HepG2 (cell line): ENCODE results near the gene STAT6. TPM values are rescaled to one million over a fixed set of nuclear protein-coding genes. Genes with fewer than 3 reads are reported as not detected.

Source experiments
- ARID2 ChIP-seq: sonication (generic); formaldehyde crosslinking; IDR thresholded peaks from 2 replicates; pipeline ENCODE4 v1.8.1; 2022; ENCODE audit warnings: mild to moderate bottlenecking, missing genetic modification reagents, borderline replicate concordance
- ESRRA ChIP-seq: sonication (generic); formaldehyde crosslinking; IDR thresholded peaks from 2 replicates; pipeline ENCODE4 v1.5.1; 2020; ENCODE audit warnings: mild to moderate bottlenecking, low read depth, missing genetic modification reagents
- GATAD1 ChIP-seq: IDR thresholded peaks from 2 replicates; pipeline ENCODE4 v1.6.1; 2016; ENCODE audit warnings: missing genetic modification reagents, missing compliant biosample characterization
- GTF3A ChIP-seq: sonication (generic); formaldehyde crosslinking; conservative IDR thresholded peaks from 2 replicates; pipeline ENCODE4 v1.4.0; 2020; ENCODE audit warnings: mild to moderate bottlenecking, missing genetic modification reagents
- HOXD1 ChIP-seq: sonication (generic); formaldehyde crosslinking; IDR thresholded peaks from 2 replicates; pipeline ENCODE4 v1.5.0; 2020; ENCODE audit warnings: missing genetic modification reagents
- KLF6 ChIP-seq: IDR thresholded peaks from 2 replicates; pipeline ENCODE4 v1.8.0; 2016; ENCODE audit warnings: missing biosample characterization, missing genetic modification reagents
- MXD4 ChIP-seq: IDR thresholded peaks from 2 replicates; pipeline ENCODE4 v1.6.1; 2016; ENCODE audit warnings: mild to moderate bottlenecking, missing biosample characterization, missing genetic modification reagents
- NR2C2 ChIP-seq: sonication (generic); formaldehyde crosslinking; IDR thresholded peaks from 2 replicates; pipeline ENCODE4 v1.4.0; 2020; ENCODE audit warnings: missing genetic modification reagents, mild to moderate bottlenecking, moderate library complexity, borderline replicate concordance
- RBAK ChIP-seq: sonication (generic); formaldehyde crosslinking; IDR thresholded peaks from 2 replicates; pipeline ENCODE4 v1.5.1; 2020; ENCODE audit warnings: mild to moderate bottlenecking, missing genetic modification reagents
- RELA ChIP-seq: sonication (generic); formaldehyde crosslinking; IDR thresholded peaks from 2 replicates; pipeline ENCODE4 v1.4.0; 2020; ENCODE audit warnings: missing genetic modification reagents
- SATB2 ChIP-seq: sonication (generic); formaldehyde crosslinking; IDR thresholded peaks from 2 replicates; pipeline ENCODE4 v1.5.0; 2020; ENCODE audit warnings: missing genetic modification reagents
- TBX3 ChIP-seq: fragments of 450-650 bp; IDR thresholded peaks from 2 replicates; pipeline ENCODE4 v1.6.1; 2017; ENCODE audit warnings: antibody characterized with exemption, mild to moderate bottlenecking, inconsistent platforms, borderline replicate concordance
- XBP1 ChIP-seq: sonication (generic); formaldehyde crosslinking; IDR thresholded peaks from 2 replicates; pipeline ENCODE4 v1.5.0; 2020; ENCODE audit warnings: missing genetic modification reagents
- ZFP62 ChIP-seq: sonication (generic); formaldehyde crosslinking; IDR thresholded peaks from 2 replicates; pipeline ENCODE4 v1.4.0; 2020; ENCODE audit warnings: missing genetic modification reagents
- ZNF329 ChIP-seq: sonication (generic); formaldehyde crosslinking; IDR thresholded peaks from 2 replicates; pipeline ENCODE4 v1.9.0; 2021; ENCODE audit warnings: low read depth, mild to moderate bottlenecking, missing genetic modification reagents
- ZNF446 ChIP-seq: sonication (generic); formaldehyde crosslinking; IDR thresholded peaks from 2 replicates; pipeline ENCODE4 v1.5.0; 2020; ENCODE audit warnings: mild to moderate bottlenecking, missing genetic modification reagents
- ZNF510 ChIP-seq: sonication (generic); formaldehyde crosslinking; IDR thresholded peaks from 2 replicates; pipeline ENCODE4 v1.4.0; 2020; ENCODE audit warnings: low read depth, mild to moderate bottlenecking, missing genetic modification reagents
- polyA plus RNA-seq, 8 experiments: library from polyadenylated mRNA; depleted of rRNA in 3 of 8; stranded (reverse) in 7 of 8; unstranded in 1 of 8; fragments of >200 nt; fragmentation: Illumina TruSeq in 4 of 8; extraction: Trizol in 4 of 8; gene quantifications; 2 replicates each; pipeline versions ENCODE4 v1.2.1 to v1.2.3, GENCODE V29; 2011 to 2016; ENCODE audit warnings: low read depth in 4 of 8, missing spikeins in 1 of 8, mixed read lengths in 1 of 8; ENCODE audit not compliant: insufficient read depth in 1 of 8
- total RNA-seq, 5 experiments: library from RNA; depleted of rRNA; stranded (reverse); fragments of >200 nt; fragmentation: Illumina TruSeq; extraction: Trizol; gene quantifications; 2 replicates each; pipeline ENCODE4 v1.2.3, GENCODE V29; 2016; ENCODE audit warnings: low read depth in 1 of 5
- TF ChIP-seq, protein P1 (sequence below): sonication (generic); formaldehyde crosslinking; IDR thresholded peaks from 2 replicates; pipeline ENCODE4 v1.8.1; 2023; ENCODE audit warnings: missing genetic modification reagents, inconsistent platforms, borderline replicate concordance
- TF ChIP-seq, protein P2 (sequence below): sonication (generic); formaldehyde crosslinking; IDR thresholded peaks from 2 replicates; pipeline ENCODE4 v1.4.0; 2020; ENCODE audit warnings: missing genetic modification reagents
- TF ChIP-seq, protein P3 (sequence below): sonication (generic); formaldehyde crosslinking; IDR thresholded peaks from 2 replicates; pipeline ENCODE4 v1.4.0; 2020; ENCODE audit warnings: missing genetic modification reagents
- TF ChIP-seq, protein P4 (sequence below): sonication (generic); formaldehyde crosslinking; IDR thresholded peaks from 2 replicates; pipeline ENCODE4 v1.5.0; 2020; ENCODE audit warnings: missing genetic modification reagents
- TF ChIP-seq, protein P5 (sequence below): IDR thresholded peaks from 2 replicates; pipeline ENCODE4 v1.6.1; 2016; ENCODE audit warnings: low read depth

The STAT6 gene
- total and polyA plus RNA-seq, 2 of the 13 experiments (the other 11 are each of a cell fraction or from before 2014, with no cell fraction given): 28.0 to 62.2 TPM

DNA sequence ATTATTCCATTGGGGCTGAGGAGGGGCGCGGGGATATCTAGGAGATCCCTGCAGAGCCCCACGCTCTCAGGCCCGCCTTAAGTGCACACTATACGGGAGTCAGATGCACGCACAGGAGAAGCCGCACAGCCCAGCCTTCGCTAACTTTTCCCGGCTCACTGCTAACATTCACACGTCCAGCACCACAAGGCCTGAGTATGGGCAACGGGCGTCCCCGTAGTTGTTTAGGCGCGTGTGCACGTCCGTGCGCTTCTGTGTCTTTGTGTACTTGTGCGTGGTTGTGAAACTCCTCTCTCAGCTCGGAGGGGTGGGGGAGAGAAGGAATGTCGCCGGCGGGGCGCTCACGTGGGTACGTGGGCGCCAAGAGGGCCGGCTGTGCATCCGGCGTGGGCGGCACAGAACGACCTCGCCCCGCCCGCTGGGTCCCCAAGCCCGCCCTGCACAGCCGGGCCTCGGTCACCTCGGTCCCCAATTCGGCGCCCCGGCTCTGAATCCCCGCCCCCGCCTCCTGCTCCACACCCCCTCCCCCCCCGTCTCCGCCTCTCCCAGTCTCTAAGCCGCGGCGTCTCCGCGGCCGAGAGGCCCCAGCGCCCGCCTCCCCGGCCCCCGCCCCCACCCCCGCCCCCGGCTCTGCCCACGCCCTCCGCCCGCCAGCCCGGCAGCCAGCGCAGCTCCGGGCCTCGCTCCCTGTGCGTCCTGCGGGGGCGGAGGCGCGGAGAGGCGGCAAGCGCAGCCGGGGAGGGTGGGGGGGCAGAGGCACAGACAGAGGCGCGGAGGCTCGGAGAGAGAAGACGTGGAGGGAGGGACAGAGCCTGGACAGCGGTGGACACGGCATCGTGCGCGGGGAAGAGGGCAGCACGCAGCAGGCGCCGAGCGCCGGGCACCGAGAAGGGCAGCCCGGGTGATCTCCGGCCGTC lies 22.6 kb downstream of the STAT6 start, which contains the start of gene NAB2 (continued):
- no peak for TF ChIP-seq GTF3A (CRISPR knock-in tag)
- TF ChIP-seq ZNF329 (CRISPR knock-in tag): no peak; the same call in 1 of the 2 replicates
- TF ChIP-seq ZNF510 (CRISPR knock-in tag): no peak
- TF ChIP-seq, protein P1, sequence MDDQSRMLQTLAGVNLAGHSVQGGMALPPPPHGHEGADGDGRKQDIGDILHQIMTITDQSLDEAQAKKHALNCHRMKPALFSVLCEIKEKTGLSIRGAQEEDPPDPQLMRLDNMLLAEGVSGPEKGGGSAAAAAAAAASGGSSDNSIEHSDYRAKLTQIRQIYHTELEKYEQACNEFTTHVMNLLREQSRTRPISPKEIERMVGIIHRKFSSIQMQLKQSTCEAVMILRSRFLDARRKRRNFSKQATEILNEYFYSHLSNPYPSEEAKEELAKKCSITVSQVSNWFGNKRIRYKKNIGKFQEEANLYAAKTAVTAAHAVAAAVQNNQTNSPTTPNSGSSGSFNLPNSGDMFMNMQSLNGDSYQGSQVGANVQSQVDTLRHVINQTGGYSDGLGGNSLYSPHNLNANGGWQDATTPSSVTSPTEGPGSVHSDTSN (CRISPR knock-in tag): no peak
- TF ChIP-seq ZFP62 (CRISPR knock-in tag): no peak
- no peak for TF ChIP-seq TBX3
- TF ChIP-seq RBAK: no peak
- no peak; the same call in none of the 2 replicates for TF ChIP-seq MXD4 (CRISPR knock-in tag)
- no peak for TF ChIP-seq ARID2 (CRISPR knock-in tag)
- TF ChIP-seq ESRRA (CRISPR knock-in tag): no peak
- TF ChIP-seq, protein P2, sequence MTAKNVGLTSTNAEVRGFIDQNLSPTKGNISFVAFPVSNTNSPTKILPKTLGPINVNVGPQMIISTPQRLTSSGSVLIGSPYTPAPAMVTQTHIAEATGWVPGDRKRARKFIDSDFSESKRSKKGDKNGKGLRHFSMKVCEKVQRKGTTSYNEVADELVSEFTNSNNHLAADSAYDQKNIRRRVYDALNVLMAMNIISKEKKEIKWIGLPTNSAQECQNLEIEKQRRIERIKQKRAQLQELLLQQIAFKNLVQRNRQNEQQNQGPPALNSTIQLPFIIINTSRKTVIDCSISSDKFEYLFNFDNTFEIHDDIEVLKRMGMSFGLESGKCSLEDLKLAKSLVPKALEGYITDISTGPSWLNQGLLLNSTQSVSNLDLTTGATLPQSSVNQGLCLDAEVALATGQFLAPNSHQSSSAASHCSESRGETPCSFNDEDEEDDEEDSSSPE: peak; percentile 72; the same call in 1 of the 2 replicates
- no peak; the same call in 1 of the 2 replicates for TF ChIP-seq KLF6 (CRISPR knock-in tag)
- TF ChIP-seq, protein P3, sequence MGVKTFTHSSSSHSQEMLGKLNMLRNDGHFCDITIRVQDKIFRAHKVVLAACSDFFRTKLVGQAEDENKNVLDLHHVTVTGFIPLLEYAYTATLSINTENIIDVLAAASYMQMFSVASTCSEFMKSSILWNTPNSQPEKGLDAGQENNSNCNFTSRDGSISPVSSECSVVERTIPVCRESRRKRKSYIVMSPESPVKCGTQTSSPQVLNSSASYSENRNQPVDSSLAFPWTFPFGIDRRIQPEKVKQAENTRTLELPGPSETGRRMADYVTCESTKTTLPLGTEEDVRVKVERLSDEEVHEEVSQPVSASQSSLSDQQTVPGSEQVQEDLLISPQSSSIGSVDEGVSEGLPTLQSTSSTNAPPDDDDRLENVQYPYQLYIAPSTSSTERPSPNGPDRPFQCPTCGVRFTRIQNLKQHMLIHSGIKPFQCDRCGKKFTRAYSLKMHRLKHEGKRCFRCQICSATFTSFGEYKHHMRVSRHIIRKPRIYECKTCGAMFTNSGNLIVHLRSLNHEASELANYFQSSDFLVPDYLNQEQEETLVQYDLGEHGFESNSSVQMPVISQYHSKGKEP (CRISPR knock-in tag): no peak
- TF ChIP-seq, protein P4, sequence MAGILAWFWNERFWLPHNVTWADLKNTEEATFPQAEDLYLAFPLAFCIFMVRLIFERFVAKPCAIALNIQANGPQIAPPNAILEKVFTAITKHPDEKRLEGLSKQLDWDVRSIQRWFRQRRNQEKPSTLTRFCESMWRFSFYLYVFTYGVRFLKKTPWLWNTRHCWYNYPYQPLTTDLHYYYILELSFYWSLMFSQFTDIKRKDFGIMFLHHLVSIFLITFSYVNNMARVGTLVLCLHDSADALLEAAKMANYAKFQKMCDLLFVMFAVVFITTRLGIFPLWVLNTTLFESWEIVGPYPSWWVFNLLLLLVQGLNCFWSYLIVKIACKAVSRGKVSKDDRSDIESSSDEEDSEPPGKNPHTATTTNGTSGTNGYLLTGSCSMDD (CRISPR knock-in tag): no peak
- no peak for TF ChIP-seq NR2C2
- TF ChIP-seq XBP1 (CRISPR knock-in tag): peak; percentile 73; the same call in 1 of the 2 replicates
- TF ChIP-seq, protein P5, sequence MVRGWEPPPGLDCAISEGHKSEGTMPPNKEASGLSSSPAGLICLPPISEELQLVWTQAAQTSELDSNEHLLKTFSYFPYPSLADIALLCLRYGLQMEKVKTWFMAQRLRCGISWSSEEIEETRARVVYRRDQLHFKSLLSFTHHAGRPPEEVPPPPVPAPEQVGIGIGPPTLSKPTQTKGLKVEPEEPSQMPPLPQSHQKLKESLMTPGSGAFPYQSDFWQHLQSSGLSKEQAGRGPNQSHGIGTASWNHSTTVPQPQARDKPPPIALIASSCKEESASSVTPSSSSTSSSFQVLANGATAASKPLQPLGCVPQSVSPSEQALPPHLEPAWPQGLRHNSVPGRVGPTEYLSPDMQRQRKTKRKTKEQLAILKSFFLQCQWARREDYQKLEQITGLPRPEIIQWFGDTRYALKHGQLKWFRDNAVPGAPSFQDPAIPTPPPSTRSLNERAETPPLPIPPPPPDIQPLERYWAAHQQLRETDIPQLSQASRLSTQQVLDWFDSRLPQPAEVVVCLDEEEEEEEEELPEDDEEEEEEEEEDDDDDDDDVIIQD (CRISPR knock-in tag): no peak
- peak; percentile 91 for TF ChIP-seq HOXD1 (CRISPR knock-in tag)
- no peak for TF ChIP-seq ZNF446 (CRISPR knock-in tag)
- TF ChIP-seq RELA (CRISPR knock-in tag): no peak
- 0 out of 2 replicates have a peak, but pooled peaks have one; percentile 52 for TF ChIP-seq SATB2 (CRISPR knock-in tag)
- TF ChIP-seq GATAD1 (CRISPR knock-in tag): peak; percentile 61
